Neuronal stem cell (in vitro differentiated cells): ENCODE data around the gene REX1BD.
A peak's percentile ranks its signal among the peaks of the same experiment; 100 is the strongest.

ENCODE experiments used
- DNase-seq: peaks from one replicate; pipeline ENCODE4 v3.0.0-alpha.2; 2013; ENCODE audit warnings: low spot score
- H2AFZ ChIP-seq: one replicate; pipeline ENCODE4 v1.6.1; 2013; ENCODE audit warnings: mild to moderate bottlenecking, low read length, inconsistent platforms
- H2AK5ac ChIP-seq: 2 replicates; pipeline ENCODE4 v1.6.1; 2013; ENCODE audit warnings: low read depth, mild to moderate bottlenecking, inconsistent platforms, low read length, moderate library complexity, mixed read lengths
- H2BK120ac ChIP-seq: 2 replicates; pipeline ENCODE4 v1.6.1; 2013; ENCODE audit warnings: low read depth, mild to moderate bottlenecking, inconsistent platforms, low read length, moderate library complexity, mixed read lengths
- H2BK12ac ChIP-seq: one replicate; pipeline ENCODE4 v1.6.1; 2013; ENCODE audit warnings: low read length, inconsistent platforms
- H2BK15ac ChIP-seq: 2 replicates; pipeline ENCODE4 v1.6.1; 2013; ENCODE audit warnings: mild to moderate bottlenecking, low read length, inconsistent platforms, mixed read lengths
- H2BK5ac ChIP-seq: one replicate; pipeline ENCODE4 v1.6.1; 2013; ENCODE audit warnings: inconsistent platforms, mild to moderate bottlenecking, low read length, moderate library complexity
- H3K14ac ChIP-seq: one replicate; pipeline ENCODE4 v1.6.1; 2013; ENCODE audit warnings: low read length, inconsistent platforms
- H3K18ac ChIP-seq: 2 replicates; pipeline ENCODE4 v1.6.1; 2013; ENCODE audit warnings: low read length, inconsistent platforms
- H3K23ac ChIP-seq: 2 replicates; pipeline ENCODE4 v1.6.1; 2013; ENCODE audit warnings: low read depth, mild to moderate bottlenecking, mixed read lengths, low read length, inconsistent platforms; ENCODE audit not compliant: poor library complexity
- H3K27ac ChIP-seq: replicated peaks from 3 replicates; pipeline ENCODE4 v1.5.1; 2013; ENCODE audit warnings: low read length, inconsistent platforms
- H3K27me3 ChIP-seq, 3 experiments: 2 replicates each; pipeline ENCODE4 v1.6.1; 2013; ENCODE audit warnings: low read length in 3 of 3, mild to moderate bottlenecking in 2 of 3, inconsistent platforms in 1 of 3, low read depth in 1 of 3, mixed read lengths in 1 of 3, moderate library complexity in 1 of 3; ENCODE audit not compliant: control insufficient read depth in 3 of 3, insufficient read depth in 3 of 3
- H3K36me3 ChIP-seq, 2 donors: replicated peaks in 1 of 2; 2 replicates each; pipeline ENCODE4 v1.6.1; 2013; ENCODE audit warnings: low read length in 2 of 2; ENCODE audit not compliant: control insufficient read depth in 2 of 2, insufficient read depth in 2 of 2
- H3K4ac ChIP-seq: 2 replicates; pipeline ENCODE4 v1.6.1; 2013; ENCODE audit warnings: inconsistent platforms, mild to moderate bottlenecking, low read length, moderate library complexity
- H3K4me1 ChIP-seq, 2 donors: 1 replicate in 1 of 2; 2 replicates in 1 of 2; pipeline ENCODE4 v1.6.1; 2013; ENCODE audit warnings: low read length in 2 of 2, low read depth in 1 of 2; ENCODE audit not compliant: control insufficient read depth in 2 of 2, insufficient read depth in 1 of 2
- H3K4me2 ChIP-seq: one replicate; pipeline ENCODE4 v1.6.1; 2013; ENCODE audit warnings: mild to moderate bottlenecking, low read length, inconsistent platforms; ENCODE audit not compliant: insufficient read depth, poor library complexity, severe bottlenecking
- H3K4me3 ChIP-seq, 2 donors: 2 replicates each; pipeline ENCODE4 v1.5.1; 2013; ENCODE audit warnings: low read length in 2 of 2, mild to moderate bottlenecking in 2 of 2, inconsistent platforms in 1 of 2, moderate library complexity in 1 of 2
- H3K79me1 ChIP-seq: one replicate; pipeline ENCODE4 v1.6.1; 2013; ENCODE audit warnings: low read depth, mild to moderate bottlenecking, inconsistent platforms, low read length, moderate library complexity
- H3K9ac ChIP-seq: one replicate; pipeline ENCODE4 v1.6.1; 2013; ENCODE audit warnings: mild to moderate bottlenecking, low read depth, low read length, inconsistent platforms; ENCODE audit not compliant: poor library complexity
- H3K9me3 ChIP-seq, 2 donors: replicated peaks in 1 of 2; 2 replicates each; pipeline versions ENCODE3 to v1.6.1; 2013; ENCODE audit warnings: low read length in 2 of 2, mild to moderate bottlenecking in 2 of 2, inconsistent platforms in 1 of 2, low read depth in 1 of 2, mixed read lengths in 1 of 2, moderate library complexity in 1 of 2; ENCODE audit not compliant: control insufficient read depth in 2 of 2, insufficient read depth in 1 of 2
- H4K8ac ChIP-seq: one replicate; pipeline ENCODE4 v1.6.1; 2013; ENCODE audit warnings: low read depth, mild to moderate bottlenecking, inconsistent platforms, low read length, moderate library complexity
- H4K91ac ChIP-seq: one replicate; pipeline ENCODE4 v1.6.1; 2013; ENCODE audit warnings: low read length, low read depth, mild to moderate bottlenecking, inconsistent platforms; ENCODE audit not compliant: poor library complexity
- WGBS, 2 donors: extraction: QIAGEN DNeasy Blood & Tissue Kit; methylation state at CpG; one replicate each; pipeline ENCODE4 v1.1.7; 2013; ENCODE audit warnings: missing lambda C conversion rate in 2 of 2, mixed read lengths in 1 of 2; ENCODE audit not compliant: insufficient read length in 2 of 2, insufficient replicate concordance in 1 of 2; ENCODE audit errors: extremely low coverage in 2 of 2; 5-methylcytosine and 5-hydroxymethylcytosine counted together

Gene REX1BD

DNA sequence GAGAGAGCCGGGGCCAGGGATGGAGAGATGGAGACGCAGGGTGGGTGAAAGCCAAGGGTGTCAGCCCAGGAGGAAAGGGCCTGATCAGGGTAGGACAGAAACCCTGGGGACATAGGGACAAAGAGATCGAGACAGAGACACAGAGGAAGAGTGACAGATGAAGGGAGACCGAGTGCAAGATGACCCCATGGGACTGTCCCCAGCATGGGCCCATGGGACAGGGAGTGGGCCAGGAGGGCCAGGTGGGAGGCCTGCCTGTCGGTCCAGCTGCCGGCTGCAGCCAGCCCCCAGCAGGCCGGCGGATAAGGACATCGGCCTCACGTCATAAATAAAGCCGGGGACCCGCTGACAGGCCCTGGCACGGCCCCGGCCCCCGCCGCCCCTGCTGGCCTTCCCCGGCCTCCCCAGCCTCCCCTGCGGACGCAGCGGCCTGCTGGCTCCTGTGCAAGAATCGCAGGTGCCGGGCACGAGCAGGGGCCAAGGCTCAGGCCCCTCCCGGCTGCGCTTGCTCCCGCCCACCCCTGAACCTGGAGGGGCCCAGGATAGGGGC, 6.3 kb downstream of the REX1BD start:
- peak overlapping the region; percentile 94 for H3K4me2 ChIP-seq
- peaks cover 0 to 16% (median 0%) of the 10 kb centered on the region in 3 experiments for H3K27me3 ChIP-seq
- no peak overlapping the region for H3K27ac ChIP-seq
- no peak for DNase-seq
- H2AK5ac ChIP-seq = peak overlapping the region; percentile 88
- peak overlapping the region; percentile 89 for H3K23ac ChIP-seq
- H3K36me3 ChIP-seq = peaks cover 3 to 13% of the 10 kb centered on the region in 2 donors
- no peak overlapping the region for H3K4ac ChIP-seq
- H3K14ac ChIP-seq = no peak overlapping the region
- peaks cover 2% of the 10 kb centered on the region for H3K79me1 ChIP-seq
- peak overlapping the region; percentile 9 for H2BK5ac ChIP-seq
- H3K9me3 ChIP-seq = no peaks in the 10 kb centered on the region
- no peak overlapping the region for H4K91ac ChIP-seq
- peaks cover 10 to 18% of the 10 kb centered on the region in 2 donors for H3K4me1 ChIP-seq
- peak overlapping the region; percentile 0 to 21 for H3K4me3 ChIP-seq
- H3K9ac ChIP-seq = peak overlapping the region; percentile 60
- no peak overlapping the region for H4K8ac ChIP-seq
- H3K18ac ChIP-seq = peak overlapping the region; percentile 94
- H2BK15ac ChIP-seq = no peak overlapping the region
- H2BK12ac ChIP-seq = peak overlapping the region; percentile 99
- WGBS, 2 donors = no CpG with 5 or more reads among the region's 26 CpGs
- peak overlapping the region; percentile 6 for H2BK120ac ChIP-seq
- peak overlapping the region; percentile 90 for H2AFZ ChIP-seq

DNA sequence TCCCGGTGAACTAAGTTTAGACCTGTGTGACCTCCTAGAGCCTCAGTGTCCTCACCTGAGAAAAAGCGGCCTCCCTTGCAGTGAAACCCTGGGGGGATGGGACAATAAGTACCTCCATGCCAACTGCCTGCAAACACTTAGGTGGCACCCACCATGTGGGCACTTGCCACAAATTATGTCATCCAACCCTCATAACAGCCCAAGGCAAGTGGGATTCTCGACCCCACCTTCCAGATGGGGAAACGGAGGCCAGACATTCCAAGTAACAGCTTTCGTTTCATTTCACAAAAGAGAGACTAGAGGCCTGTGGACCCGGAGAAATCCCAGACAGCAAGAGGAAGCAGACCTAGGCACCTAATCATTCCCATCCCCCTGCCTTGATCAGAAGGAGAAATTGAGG, 6.9 kb downstream of the REX1BD start:
- Histone ChIP-seq H2AFZ (no peak overlapping the region), H3K27ac (no peak overlapping the region)

DNA sequence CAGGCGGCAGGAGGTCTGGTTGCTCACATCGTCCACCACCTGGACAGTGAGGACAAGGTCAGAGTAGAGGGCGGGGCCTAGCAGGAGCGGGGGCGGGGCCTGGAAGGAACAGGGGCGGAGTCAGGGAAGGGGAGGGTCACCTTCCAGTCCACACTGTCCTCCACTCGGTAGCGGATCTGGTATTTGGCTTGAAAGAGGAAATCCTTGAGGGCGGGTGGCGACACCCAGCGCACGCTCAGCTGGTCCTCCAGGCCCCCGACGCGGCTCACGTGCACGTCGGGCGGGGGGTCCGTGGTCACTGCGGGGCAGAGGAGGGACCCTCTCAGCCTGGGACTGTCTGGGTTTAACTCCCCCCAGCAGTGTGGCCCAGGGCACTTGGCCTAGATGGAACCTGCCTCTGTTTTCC, 8.2 kb downstream of the REX1BD start:
- DNase-seq = no peak

More for the DNA sequence above, 6.9 kb downstream of the REX1BD start:
- Histone ChIP-seq H2BK15ac (no peak overlapping the region), H3K18ac (no peak overlapping the region), H3K14ac (no peak overlapping the region), H2BK120ac (no peak overlapping the region), H2AK5ac (no peak overlapping the region), H3K9me3 (no peaks in the 10 kb centered on the region), H3K4me1 (peaks cover 7 to 18% of the 10 kb centered on the region in 2 donors), H3K9ac (no peak overlapping the region), H4K91ac (no peak overlapping the region), H3K4me2 (no peak overlapping the region), H3K4me3 (no peak overlapping the region), H3K36me3 (peaks cover 3 to 10% of the 10 kb centered on the region in 2 donors), H4K8ac (no peak overlapping the region), H2BK12ac (no peak overlapping the region), H3K4ac (no peak overlapping the region), H3K23ac (no peak overlapping the region), H2BK5ac (no peak overlapping the region), H3K79me1 (peaks cover 2% of the 10 kb centered on the region), H3K27me3 (peaks cover 0 to 16% (median 0%) of the 10 kb centered on the region in 3 experiments)
- DNase-seq = no peak
- no CpG with 5 or more reads among the region's 6 CpGs for WGBS, 2 donors

DNA sequence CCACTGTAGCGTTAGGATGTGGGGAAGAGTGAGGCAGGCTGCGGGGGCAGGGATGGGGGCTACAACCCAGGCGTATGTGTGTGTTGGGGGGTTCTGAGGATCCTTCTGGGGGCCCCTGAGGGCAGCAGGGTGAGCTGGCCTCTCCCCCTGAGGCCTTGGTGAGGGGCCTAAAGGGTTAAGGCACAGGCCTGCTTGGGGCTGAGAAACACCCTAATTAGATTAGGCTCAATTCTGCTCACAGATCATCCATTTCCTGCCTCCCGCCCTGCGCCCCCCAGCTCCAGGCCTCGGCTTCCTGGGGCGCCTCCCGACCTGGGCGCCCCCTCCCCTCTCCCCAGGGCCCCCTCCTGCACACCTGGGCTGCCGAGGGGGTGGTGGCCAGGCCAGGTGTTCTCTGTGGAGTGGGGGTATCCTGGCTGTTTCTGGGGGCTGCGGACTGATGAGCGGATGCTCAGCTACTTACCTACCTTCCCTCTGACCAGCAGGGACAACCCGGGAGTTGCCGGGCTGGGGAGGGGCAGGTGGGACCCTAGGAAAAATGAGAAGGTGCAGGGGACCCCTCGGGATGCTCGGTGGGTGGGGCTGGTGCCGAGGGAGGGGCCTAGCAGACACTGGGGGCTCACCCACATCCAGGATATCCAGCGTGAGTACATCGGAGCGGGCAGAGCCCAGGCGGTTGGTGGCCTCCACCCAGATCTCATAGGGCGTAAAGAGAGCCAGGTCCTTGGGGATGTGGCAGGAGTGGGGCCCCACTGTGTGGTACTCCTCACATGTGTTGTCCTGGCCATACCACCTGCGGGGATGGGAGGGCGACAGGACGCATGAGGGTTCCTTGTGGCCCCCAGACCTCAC, 9.4 kb downstream of the REX1BD start:
- H3K4ac ChIP-seq = no peak overlapping the region
- H2BK5ac ChIP-seq = peak overlapping the region; percentile 66
- no peak for DNase-seq

More for the DNA sequence above, 8.2 kb downstream of the REX1BD start:
- no peak overlapping the region for H2AFZ ChIP-seq
- peak overlapping the region; percentile 71 for H2BK15ac ChIP-seq
- H3K23ac ChIP-seq = peak overlapping the region; percentile 85
- H3K27ac ChIP-seq = no peak overlapping the region
- no peak overlapping the region for H3K4me2 ChIP-seq
- no peak overlapping the region for H4K91ac ChIP-seq
- H4K8ac ChIP-seq = no peak overlapping the region
- peak overlapping the region; percentile 10 for H2BK12ac ChIP-seq
- H3K9me3 ChIP-seq = no peaks in the 10 kb centered on the region
- peaks cover 7 to 14% of the 10 kb centered on the region in 2 donors for H3K4me1 ChIP-seq
- H3K36me3 ChIP-seq = peaks cover 0 to 3% of the 10 kb centered on the region in 2 donors
- peak overlapping the region; percentile 94 for H3K18ac ChIP-seq
- H3K27me3 ChIP-seq = peaks cover 0 to 23% (median 6%) of the 10 kb centered on the region in 3 experiments
- peaks cover 2% of the 10 kb centered on the region for H3K79me1 ChIP-seq
- no peak overlapping the region for H3K9ac ChIP-seq
- no peak overlapping the region for H3K14ac ChIP-seq
- no peak overlapping the region for H3K4me3 ChIP-seq
- H2BK5ac ChIP-seq = no peak overlapping the region
- no CpG with 5 or more reads among the region's 21 CpGs for WGBS, 2 donors
- H2AK5ac ChIP-seq = no peak overlapping the region
- H2BK120ac ChIP-seq = no peak overlapping the region
- no peak overlapping the region for H3K4ac ChIP-seq

More for the DNA sequence above, 9.4 kb downstream of the REX1BD start:
- peak overlapping the region; percentile 79 for H3K14ac ChIP-seq
- H2BK120ac ChIP-seq = peak overlapping the region; percentile 57
- H3K27ac ChIP-seq = no peak overlapping the region
- peaks cover 8 to 14% of the 10 kb centered on the region in 2 donors for H3K4me1 ChIP-seq
- H2AK5ac ChIP-seq = peak overlapping the region; percentile 98
- peak overlapping the region; percentile 93 for H2BK12ac ChIP-seq
- H3K36me3 ChIP-seq = no peaks in the 10 kb centered on the region
- H3K9me3 ChIP-seq = no peaks in the 10 kb centered on the region
- H2BK15ac ChIP-seq = peak overlapping the region; percentile 100
- H3K9ac ChIP-seq = no peak overlapping the region
- peak overlapping the region; percentile 1 for H2AFZ ChIP-seq
- H3K18ac ChIP-seq = peak overlapping the region; percentile 76
- no peak overlapping the region for H4K8ac ChIP-seq
- H3K27me3 ChIP-seq = peaks cover 2 to 35% (median 19%) of the 10 kb centered on the region in 3 experiments
- H3K79me1 ChIP-seq = peaks cover 2% of the 10 kb centered on the region
- peak overlapping the region; percentile 61 for H3K23ac ChIP-seq
- no peak overlapping the region for H3K4me2 ChIP-seq
- WGBS, 2 donors = no CpG with 5 or more reads among the region's 25 CpGs
- no peak overlapping the region for H4K91ac ChIP-seq
- no peak overlapping the region for H3K4me3 ChIP-seq
